NCI-H187 treated with DMSO at 0.1 percent for 48 hours (cell line): Measurements from ENCODE around the gene PPM1E.
"Not testable (repeated sequence)": the region's sequence is repeated elsewhere in the genome, so short reads cannot be mapped to it uniquely, and the experiment has no call there.

Source experiments
- DNase-seq: peaks from one replicate; lab custom pipeline; 2025; lab: John Stamatoyannopoulos, UW

Gene PPM1E

GRCh38 chr17:58755577-58756245 lies at the start of gene PPM1E:
TSS of gene PPM1E (plus strand) at chr17:58755854.
- peak; percentile 44 for DNase-seq

- DNase-seq: no peak
Measured at GRCh38 chr17:58706351-58707140, 49.1 kb upstream of the PPM1E start.

- no peak for DNase-seq
Measured at GRCh38 chr17:58710948-58711552, 44.6 kb upstream of the PPM1E start.

- no peak for DNase-seq
Measured at GRCh38 chr17:58722274-58722673, 33.4 kb upstream of the PPM1E start.

- DNase-seq: no peak
Measured at GRCh38 chr17:58722696-58723095, 33.0 kb upstream of the PPM1E start.

GRCh38 chr17:58728798-58729197 lies 26.9 kb upstream of the PPM1E start:
- no peak for DNase-seq

- no peak for DNase-seq
Measured at GRCh38 chr17:58730937-58731336, 24.7 kb upstream of the PPM1E start.

- no peak for DNase-seq
Measured at GRCh38 chr17:58734040-58734439, 21.6 kb upstream of the PPM1E start.

GRCh38 chr17:58734811-58735210 lies 20.8 kb upstream of the PPM1E start:
- no peak for DNase-seq

GRCh38 chr17:58741121-58741625 lies 14.5 kb upstream of the PPM1E start:
- no peak for DNase-seq

GRCh38 chr17:58747674-58748073 lies 8.0 kb upstream of the PPM1E start:
- no peak for DNase-seq

GRCh38 chr17:58749627-58750026 lies 6.0 kb upstream of the PPM1E start:
- not testable (repeated sequence) for DNase-seq

GRCh38 chr17:58753026-58753425 lies 2.6 kb upstream of the PPM1E start:
- no peak for DNase-seq

GRCh38 chr17:58755269-58755576 lies 431 bp upstream of the PPM1E start:
- DNase-seq: no peak

- no peak for DNase-seq
Measured at GRCh38 chr17:58756246-58757161, 850 bp downstream of the PPM1E start.

GRCh38 chr17:58757162-58757613 lies 1.5 kb downstream of the PPM1E start:
- DNase-seq: no peak

- DNase-seq: no peak
Measured at GRCh38 chr17:58758890-58759289, 3.2 kb downstream of the PPM1E start.

GRCh38 chr17:58759522-58759921 lies 3.9 kb downstream of the PPM1E start:
- no peak for DNase-seq

GRCh38 chr17:58760248-58760647 lies 4.6 kb downstream of the PPM1E start:
- no peak for DNase-seq

GRCh38 chr17:58763263-58763662 lies 7.6 kb downstream of the PPM1E start:
- DNase-seq: no peak

- DNase-seq: no peak
Measured at GRCh38 chr17:58764373-58764772, 8.7 kb downstream of the PPM1E start.

GRCh38 chr17:58778482-58778881 lies 22.8 kb downstream of the PPM1E start:
- not testable (repeated sequence) for DNase-seq
